H9 (cell line): Measurements from ENCODE around the gene GPR156. TPM values are rescaled to one million over a fixed set of nuclear protein-coding genes. Genes with fewer than 3 reads are reported as not detected.

Experiments used
- DNase-seq: peaks from one replicate; pipeline ENCODE4 v3.0.0-alpha.2; 2017
- H2AFZ ChIP-seq: one replicate; pipeline ENCODE4 v1.6.1; 2013; ENCODE audit warnings: mild to moderate bottlenecking, low read length, control low read depth, moderate library complexity
- H2AK5ac ChIP-seq: 2 replicates; pipeline ENCODE4 v1.6.1; 2013; ENCODE audit warnings: low read length, control low read depth, mixed read lengths; ENCODE audit not compliant: insufficient read length
- H2BK120ac ChIP-seq: one replicate; pipeline ENCODE4 v1.6.1; 2013; ENCODE audit warnings: low read depth, mild to moderate bottlenecking, low read length, control low read depth, inconsistent platforms; ENCODE audit not compliant: poor library complexity, severe bottlenecking
- H2BK12ac ChIP-seq: 2 replicates; pipeline ENCODE4 v1.6.1; 2013; ENCODE audit warnings: low read length, control low read depth, mixed read lengths, low read depth; ENCODE audit not compliant: insufficient read length
- H2BK15ac ChIP-seq: 2 replicates; pipeline ENCODE4 v1.6.1; 2013; ENCODE audit warnings: low read depth, low read length, control low read depth
- H2BK20ac ChIP-seq: one replicate; pipeline ENCODE4 v1.6.1; 2013; ENCODE audit warnings: low read depth, mild to moderate bottlenecking, low read length, control low read depth, inconsistent platforms; ENCODE audit not compliant: poor library complexity, severe bottlenecking
- H2BK5ac ChIP-seq: 2 replicates; pipeline ENCODE4 v1.6.1; 2013; ENCODE audit warnings: low read length, control low read depth, mixed read lengths; ENCODE audit not compliant: insufficient read length
- H3K14ac ChIP-seq: 2 replicates; pipeline ENCODE4 v1.6.1; 2013; ENCODE audit warnings: low read length, control low read depth; ENCODE audit not compliant: insufficient read depth
- H3K18ac ChIP-seq: 2 replicates; pipeline ENCODE4 v1.6.1; 2013; ENCODE audit warnings: low read depth, mild to moderate bottlenecking, mixed read lengths, low read length, control low read depth; ENCODE audit not compliant: insufficient read length
- H3K23ac ChIP-seq: 2 replicates; pipeline ENCODE4 v1.6.1; 2013; ENCODE audit warnings: low read length, control low read depth, mixed read lengths, low read depth; ENCODE audit not compliant: insufficient read length
- H3K23me2 ChIP-seq: 2 replicates; pipeline ENCODE4 v1.6.1; 2013; ENCODE audit warnings: low read depth, mild to moderate bottlenecking, mixed read lengths, low read length, control low read depth; ENCODE audit not compliant: insufficient read length, poor library complexity, severe bottlenecking
- H3K27ac ChIP-seq: 2 replicates; pipeline ENCODE4 v1.5.1; 2013; ENCODE audit warnings: low read length, control low read depth, mixed read lengths, low read depth; ENCODE audit not compliant: insufficient read length
- H3K27me3 ChIP-seq: 2 replicates; pipeline ENCODE4 v1.6.1; 2013; ENCODE audit warnings: low read length, control low read depth, inconsistent platforms; ENCODE audit not compliant: insufficient read depth
- H3K4ac ChIP-seq: 2 replicates; pipeline ENCODE4 v1.6.1; 2013; ENCODE audit warnings: low read depth, mild to moderate bottlenecking, control low read depth, inconsistent platforms, low read length, moderate library complexity
- H3K4me1 ChIP-seq: 2 replicates; pipeline ENCODE4 v1.6.1; 2013; ENCODE audit warnings: low read length, control low read depth, inconsistent platforms; ENCODE audit not compliant: insufficient read depth
- H3K4me2 ChIP-seq: 2 replicates; pipeline ENCODE4 v1.6.1; 2013; ENCODE audit warnings: low read length, control low read depth, mixed read lengths; ENCODE audit not compliant: insufficient read length, insufficient read depth
- H3K56ac ChIP-seq: 2 replicates; pipeline ENCODE4 v1.6.1; 2013; ENCODE audit warnings: low read depth, mild to moderate bottlenecking, mixed read lengths, low read length, control low read depth; ENCODE audit not compliant: insufficient read length
- H3K79me1 ChIP-seq: 2 replicates; pipeline ENCODE4 v1.6.1; 2013; ENCODE audit warnings: low read depth, mild to moderate bottlenecking, moderate library complexity, low read length, control low read depth, inconsistent platforms; ENCODE audit not compliant: insufficient read depth, poor library complexity, severe bottlenecking
- H3K79me2 ChIP-seq: 2 replicates; pipeline ENCODE4 v1.6.1; 2013; ENCODE audit warnings: low read length, control low read depth, inconsistent platforms; ENCODE audit not compliant: insufficient read depth
- H3K9ac ChIP-seq: 2 replicates; pipeline ENCODE4 v1.6.1; 2013; ENCODE audit warnings: low read length, control low read depth, mixed read lengths; ENCODE audit not compliant: insufficient read length; ENCODE audit errors: extremely low read depth
- H3K9me3 ChIP-seq: one replicate; pipeline ENCODE4 v1.6.1; 2013; ENCODE audit warnings: low read depth, low read length, inconsistent platforms; ENCODE audit not compliant: control insufficient read depth
- H3T11ph ChIP-seq: one replicate; pipeline ENCODE4 v1.6.1; 2013; ENCODE audit warnings: mild to moderate bottlenecking, low read length, control low read depth, inconsistent platforms
- H4K20me1 ChIP-seq: one replicate; pipeline ENCODE4 v1.6.1; 2013; ENCODE audit not compliant: control insufficient read depth, insufficient read length, insufficient read depth
- H4K5ac ChIP-seq: 2 replicates; pipeline ENCODE4 v1.6.1; 2013; ENCODE audit warnings: low read depth, mild to moderate bottlenecking, mixed read lengths, low read length, control low read depth; ENCODE audit not compliant: insufficient read length
- H4K8ac ChIP-seq: replicated peaks from 2 replicates; pipeline ENCODE4 v1.6.1; 2013; ENCODE audit warnings: low read length, control low read depth, mixed read lengths, low read depth; ENCODE audit not compliant: insufficient read length
- H4K91ac ChIP-seq: 2 replicates; pipeline ENCODE4 v1.6.1; 2013; ENCODE audit warnings: low read depth, mild to moderate bottlenecking, moderate library complexity, mixed read lengths, low read length, control low read depth; ENCODE audit not compliant: insufficient read length
- H3K27ac Mint-ChIP-seq, 3 experiments: 2 replicates in 2 of 3; 3 replicates in 1 of 3; pipeline ENCODE4 v1.8.0; 2020 to 2021; ENCODE audit warnings: mixed read lengths in 3 of 3, mild to moderate bottlenecking in 1 of 3, moderate library complexity in 1 of 3
- H3K27me3 Mint-ChIP-seq: 2 replicates; pipeline ENCODE4 v1.8.0; 2021; ENCODE audit warnings: low read depth, mild to moderate bottlenecking, moderate library complexity, mixed read lengths
- H3K36me3 Mint-ChIP-seq, 3 experiments: 2 replicates in 2 of 3; 3 replicates in 1 of 3; pipeline ENCODE4 v1.8.0; 2020 to 2021; ENCODE audit warnings: low read depth in 3 of 3, mixed read lengths in 3 of 3; ENCODE audit not compliant: insufficient read depth in 1 of 3
- H3K4me1 Mint-ChIP-seq, 2 experiments: 2 replicates each; pipeline ENCODE4 v1.8.0; 2020; ENCODE audit warnings: mixed read lengths in 2 of 2
- H3K4me3 Mint-ChIP-seq, 2 experiments: 2 replicates in 1 of 2; 3 replicates in 1 of 2; pipeline ENCODE4 v1.8.0; 2020 to 2021; ENCODE audit warnings: mild to moderate bottlenecking in 2 of 2, mixed read lengths in 2 of 2, moderate library complexity in 1 of 2
- H3K9me3 Mint-ChIP-seq, 2 experiments: 2 replicates in 1 of 2; 3 replicates in 1 of 2; pipeline ENCODE4 v1.8.0; 2020; ENCODE audit warnings: mild to moderate bottlenecking in 2 of 2, mixed read lengths in 2 of 2, moderate library complexity in 1 of 2
- WGBS: extraction: QIAGEN DNeasy Blood & Tissue Kit; methylation state at CpG from one replicate; pipeline ENCODE4 v1.1.7; 2013; ENCODE audit warnings: missing lambda C conversion rate, low lambda C conversion rate, mixed read lengths; ENCODE audit not compliant: insufficient read length; ENCODE audit errors: extremely low coverage; 5-methylcytosine and 5-hydroxymethylcytosine counted together
- total RNA-seq: library from RNA; stranded (reverse); gene quantifications from 2 replicates; pipeline ENCODE4 v1.2.1, GENCODE V29; 2021
- TF ChIP-seq, protein P1 (sequence below): fragments of 200-600 bp; sonication (generic); conservative IDR thresholded peaks from 3 replicates; pipeline ENCODE4 v1.8.0; 2021; ENCODE audit warnings: antibody characterized with exemption, mild to moderate bottlenecking

The GPR156 gene
- total RNA-seq, 1 experiment from 2014 or later = 1.8 TPM

DNA sequence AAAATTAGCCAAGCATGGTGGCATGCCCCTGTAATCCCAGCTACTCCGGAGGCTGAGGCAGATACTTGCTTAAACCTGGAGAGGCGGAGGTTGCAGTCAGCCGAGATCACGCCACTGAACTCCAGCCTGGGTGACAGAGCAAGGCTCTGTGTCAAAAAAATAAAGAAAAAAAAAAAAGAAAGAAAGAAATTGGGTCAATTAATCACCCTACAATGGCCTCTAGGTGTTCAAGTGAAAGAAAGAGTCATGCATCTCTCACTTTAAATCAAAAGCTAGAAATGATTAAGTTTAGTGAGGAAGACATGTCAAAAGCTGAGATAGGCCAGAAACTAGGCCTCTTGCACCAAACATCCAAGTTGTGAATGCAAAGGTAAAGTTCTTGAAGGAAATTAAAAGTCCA, 145.9 kb downstream of the GPR156 start:
- Histone ChIP-seq H3K23ac (no peak overlapping the region), H4K20me1 (no peaks in the 10 kb centered on the region), H2BK12ac (no peak overlapping the region), H3K27me3 (no peaks in the 10 kb centered on the region), H2BK120ac (no peak overlapping the region), H2AFZ (no peak overlapping the region), H3K9me3 (no peaks in the 10 kb centered on the region), H2BK15ac (no peak overlapping the region), H2BK5ac (no peak overlapping the region), H3K56ac (no peak overlapping the region), H3K4me2 (no peak overlapping the region), H3K23me2 (no peaks in the 10 kb centered on the region), H3K79me2 (no peaks in the 10 kb centered on the region), H4K8ac (no peak overlapping the region), H2BK20ac (no peak overlapping the region), H3K4me1 (no peaks in the 10 kb centered on the region), H4K5ac (no peak overlapping the region), H3K9ac (no peak overlapping the region), H3K27ac (no peak overlapping the region), H3K79me1 (no peaks in the 10 kb centered on the region), H3K18ac (no peak overlapping the region), H4K91ac (no peak overlapping the region), H2AK5ac (no peak overlapping the region), H3K14ac (no peak overlapping the region), H3T11ph (no peak overlapping the region), H3K4ac (no peak overlapping the region)
- Mint-ChIP-seq H3K9me3 (no peaks in the 10 kb centered on the region), H3K4me3 (no peak overlapping the region), H3K27me3 (no peaks in the 10 kb centered on the region; the same call in 1 of the 2 replicates), H3K4me1 (peaks cover under 1% of the 10 kb centered on the region in 2 experiments; a peak in 3 of 4 replicates), H3K27ac (no peak overlapping the region), H3K36me3 (no peaks in the 10 kb centered on the region)
- no peak for DNase-seq
- WGBS = no CpG with 5 or more reads among the region's 4 CpGs
- TF ChIP-seq, protein P1, sequence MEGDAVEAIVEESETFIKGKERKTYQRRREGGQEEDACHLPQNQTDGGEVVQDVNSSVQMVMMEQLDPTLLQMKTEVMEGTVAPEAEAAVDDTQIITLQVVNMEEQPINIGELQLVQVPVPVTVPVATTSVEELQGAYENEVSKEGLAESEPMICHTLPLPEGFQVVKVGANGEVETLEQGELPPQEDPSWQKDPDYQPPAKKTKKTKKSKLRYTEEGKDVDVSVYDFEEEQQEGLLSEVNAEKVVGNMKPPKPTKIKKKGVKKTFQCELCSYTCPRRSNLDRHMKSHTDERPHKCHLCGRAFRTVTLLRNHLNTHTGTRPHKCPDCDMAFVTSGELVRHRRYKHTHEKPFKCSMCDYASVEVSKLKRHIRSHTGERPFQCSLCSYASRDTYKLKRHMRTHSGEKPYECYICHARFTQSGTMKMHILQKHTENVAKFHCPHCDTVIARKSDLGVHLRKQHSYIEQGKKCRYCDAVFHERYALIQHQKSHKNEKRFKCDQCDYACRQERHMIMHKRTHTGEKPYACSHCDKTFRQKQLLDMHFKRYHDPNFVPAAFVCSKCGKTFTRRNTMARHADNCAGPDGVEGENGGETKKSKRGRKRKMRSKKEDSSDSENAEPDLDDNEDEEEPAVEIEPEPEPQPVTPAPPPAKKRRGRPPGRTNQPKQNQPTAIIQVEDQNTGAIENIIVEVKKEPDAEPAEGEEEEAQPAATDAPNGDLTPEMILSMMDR = no peak
